ENCODE results near the gene SYNPO. TPM values are rescaled to one million over a fixed set of nuclear protein-coding genes. Genes with fewer than 3 reads are reported as not detected.

Gene SYNPO
- total and polyA plus RNA-seq, 5 donors from 2014 or later: 0.07 TPM; not detected in 4

DNA sequence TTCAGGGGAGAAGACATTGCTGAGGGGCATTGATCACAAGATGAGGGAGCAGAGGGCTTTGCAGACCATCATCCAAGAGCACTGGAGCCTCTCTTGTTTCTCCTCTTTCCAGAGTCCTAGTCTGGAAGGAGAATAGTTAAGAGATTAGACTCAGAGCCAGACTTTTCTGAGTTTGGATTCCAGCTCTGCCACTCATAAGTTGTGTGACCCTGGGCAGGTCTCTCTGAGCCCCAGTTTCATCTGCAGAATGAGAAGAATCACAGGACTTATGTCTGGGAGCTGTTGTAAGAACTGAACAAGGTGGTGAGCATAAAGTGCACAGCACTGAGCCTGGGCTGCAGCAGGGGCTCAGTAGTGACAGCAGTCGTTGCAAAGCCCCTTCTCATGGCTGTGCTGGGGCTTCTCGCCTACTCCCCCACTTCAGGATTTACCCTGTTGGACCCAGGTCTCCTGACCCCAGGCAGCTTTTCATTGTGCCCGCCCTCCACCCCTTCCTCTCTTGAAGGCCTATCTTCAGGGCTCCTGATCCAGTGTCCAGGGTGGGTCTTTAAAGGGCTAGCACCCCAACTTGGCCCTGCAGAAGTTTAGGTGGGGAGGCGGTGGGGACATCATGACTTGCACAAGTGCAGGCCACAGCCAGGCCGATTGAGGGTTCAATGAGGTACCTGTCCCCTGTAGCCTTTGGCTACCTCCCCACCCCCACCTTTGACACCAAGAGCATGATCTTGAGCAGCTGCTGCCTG lies 1.5 kb downstream of the SYNPO start:
- no peak for ATAC-seq (ENCODE audit: low read depth in 2 of 2)
- no peaks in the 10 kb centered on the region for H3K27me3 ChIP-seq (ENCODE audit: control insufficient read depth, insufficient read depth, low read length)
- H3K27ac ChIP-seq (ENCODE audit: insufficient read depth, low read length, poor library complexity, severe bottlenecking): no peak overlapping the region
- no peak overlapping the region for H3K4me3 Mint-ChIP-seq
- no peak overlapping the region for H3K4me3 ChIP-seq (ENCODE audit: low read depth, low read length)
- H3K9me3 Mint-ChIP-seq: no peaks in the 10 kb centered on the region
- H3K4me1 Mint-ChIP-seq: no peaks in the 10 kb centered on the region
- H3K4me1 ChIP-seq (ENCODE audit: control insufficient read depth, insufficient read depth, low read length, poor library complexity, severe bottlenecking): no peaks in the 10 kb centered on the region
- no peak for DNase-seq
- no peak overlapping the region for H3K27ac Mint-ChIP-seq
- H3K27me3 Mint-ChIP-seq: peaks cover 13% of the 10 kb centered on the region
- H3K36me3 Mint-ChIP-seq: no peaks in the 10 kb centered on the region
- no peaks in the 10 kb centered on the region for H3K9me3 ChIP-seq (ENCODE audit: control insufficient read depth in 2 of 2, low read length in 2 of 2)
- no peaks in the 10 kb centered on the region for H3K36me3 ChIP-seq (ENCODE audit: control insufficient read depth, insufficient read depth, low read length)

DNA sequence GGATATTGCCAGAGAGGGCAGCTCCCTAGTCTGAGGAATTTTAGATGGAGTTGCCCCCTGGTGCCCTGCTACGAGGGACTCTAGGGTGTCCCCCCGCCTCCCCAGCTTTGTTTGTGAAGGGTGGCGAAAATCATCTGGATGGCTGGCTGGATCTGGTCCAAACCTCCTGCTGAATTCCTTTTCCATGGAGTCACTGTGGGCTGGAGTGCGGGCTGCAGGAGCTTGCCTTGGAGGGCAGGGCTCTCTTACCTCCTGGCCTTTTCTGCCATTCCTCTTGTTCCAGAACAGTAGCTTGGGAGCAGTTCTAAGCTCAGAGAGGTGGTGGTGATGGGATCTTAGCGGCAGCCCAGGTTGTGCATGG lies 2.1 kb downstream of the SYNPO start:
- Mint-ChIP-seq H3K4me3 (no peak overlapping the region), H3K27me3 (peaks cover 13% of the 10 kb centered on the region), H3K36me3 (no peaks in the 10 kb centered on the region), H3K4me1 (no peaks in the 10 kb centered on the region), H3K27ac (no peak overlapping the region), H3K9me3 (peaks cover 0 to 1% (median 0%) of the 10 kb centered on the region in 7 donors)
- H3K27me3 ChIP-seq (ENCODE audit: control insufficient read depth, insufficient read depth, low read length): no peaks in the 10 kb centered on the region
- DNase-seq: no peak
- H3K36me3 ChIP-seq (ENCODE audit: control insufficient read depth, insufficient read depth, low read length): no peaks in the 10 kb centered on the region
- H3K4me3 ChIP-seq (ENCODE audit: low read depth, low read length): no peak overlapping the region
- ATAC-seq (ENCODE audit: low read depth in 2 of 2): no peak
- no peak overlapping the region for H3K27ac ChIP-seq (ENCODE audit: insufficient read depth, low read length, poor library complexity, severe bottlenecking)
- no peaks in the 10 kb centered on the region for H3K9me3 ChIP-seq (ENCODE audit: control insufficient read depth in 2 of 2, low read length in 2 of 2)
- no peaks in the 10 kb centered on the region for H3K4me1 ChIP-seq (ENCODE audit: control insufficient read depth, insufficient read depth, low read length, poor library complexity, severe bottlenecking)

DNA sequence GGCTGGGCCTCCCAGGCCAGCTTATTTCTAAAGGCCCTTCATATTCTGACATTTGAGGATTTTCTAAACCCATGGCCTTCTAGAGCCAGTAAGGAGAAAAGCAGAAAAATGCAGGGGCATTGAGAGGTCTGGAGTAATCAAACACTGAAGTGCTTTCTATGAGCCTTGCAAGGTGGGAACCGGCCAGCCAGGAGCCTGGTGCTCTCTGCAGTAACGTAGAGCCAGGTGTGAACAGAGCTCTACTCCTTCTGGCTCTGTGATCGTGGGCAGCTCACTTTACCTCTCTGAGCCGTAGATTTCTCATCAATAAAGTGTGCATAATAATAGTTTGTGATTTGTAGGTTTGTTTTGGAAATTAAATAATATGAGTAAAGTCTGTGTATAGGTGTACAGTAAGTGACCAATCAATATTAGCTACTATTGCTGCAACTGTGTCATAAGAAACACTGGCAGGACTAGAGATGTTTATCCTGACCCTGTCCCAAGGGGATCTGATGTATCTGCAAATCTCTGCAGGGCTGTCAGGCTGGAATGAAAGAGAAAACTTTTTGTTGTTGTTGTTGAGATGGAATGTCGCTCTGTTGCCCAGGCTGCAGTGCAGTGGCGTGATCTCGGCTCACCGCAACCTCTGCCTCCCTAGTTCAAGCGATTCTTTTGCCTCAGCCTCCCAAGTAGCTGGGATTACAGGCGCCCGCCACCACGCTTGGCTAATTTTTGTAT lies 2.7 kb downstream of the SYNPO start:
- Mint-ChIP-seq H3K27me3 (peaks cover 13% of the 10 kb centered on the region), H3K36me3 (no peaks in the 10 kb centered on the region), H3K4me3 (no peak overlapping the region), H3K4me1 (no peaks in the 10 kb centered on the region), H3K27ac (no peak overlapping the region), H3K9me3 (peaks cover 0 to 2% (median 0%) of the 10 kb centered on the region in 7 donors)
- Histone ChIP-seq H3K4me3 (ENCODE audit: low read depth, low read length) (no peak overlapping the region), H3K4me1 (ENCODE audit: control insufficient read depth, insufficient read depth, low read length, poor library complexity, severe bottlenecking) (no peaks in the 10 kb centered on the region), H3K27me3 (ENCODE audit: control insufficient read depth, insufficient read depth, low read length) (no peaks in the 10 kb centered on the region), H3K27ac (ENCODE audit: insufficient read depth, low read length, poor library complexity, severe bottlenecking) (no peak overlapping the region), H3K9me3 (ENCODE audit: control insufficient read depth in 2 of 2, low read length in 2 of 2) (no peaks in the 10 kb centered on the region), H3K36me3 (ENCODE audit: control insufficient read depth, insufficient read depth, low read length) (no peaks in the 10 kb centered on the region)
- ATAC-seq (ENCODE audit: low read depth in 2 of 2) (no peak), DNase-seq (no peak)

DNA sequence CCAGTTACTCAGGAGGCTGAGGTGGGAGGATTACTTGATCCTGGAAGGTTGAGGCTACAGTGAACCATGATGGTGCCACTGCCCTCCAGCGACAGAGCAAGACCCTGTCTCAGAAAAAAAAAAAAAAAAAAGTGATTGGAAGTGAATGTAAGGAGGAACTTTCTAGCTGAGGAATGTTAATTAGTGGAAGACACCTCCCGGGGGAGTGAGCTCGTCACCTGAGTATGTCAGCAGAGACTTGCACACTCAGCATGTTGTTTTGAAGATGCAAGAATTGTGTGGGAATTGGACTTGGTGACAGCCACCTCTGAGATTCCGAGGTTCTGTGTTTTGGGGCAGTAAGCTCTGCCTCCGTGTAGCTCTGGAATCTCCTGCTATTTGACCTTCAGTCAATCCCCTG lies 3.6 kb downstream of the SYNPO start:
- no peak overlapping the region for H3K27ac ChIP-seq (ENCODE audit: insufficient read depth, low read length, poor library complexity, severe bottlenecking)
- peaks cover 13% of the 10 kb centered on the region for H3K27me3 Mint-ChIP-seq
- peaks cover 0 to 2% (median 0%) of the 10 kb centered on the region in 7 donors for H3K9me3 Mint-ChIP-seq
- H3K27me3 ChIP-seq (ENCODE audit: control insufficient read depth, insufficient read depth, low read length): no peaks in the 10 kb centered on the region
- DNase-seq (no peak), ATAC-seq (ENCODE audit: low read depth in 2 of 2) (no peak)
- H3K27ac Mint-ChIP-seq: no peak overlapping the region
- H3K4me1 Mint-ChIP-seq: no peaks in the 10 kb centered on the region
- H3K4me3 Mint-ChIP-seq: no peak overlapping the region
- no peaks in the 10 kb centered on the region for H3K9me3 ChIP-seq (ENCODE audit: control insufficient read depth in 2 of 2, low read length in 2 of 2)
- no peaks in the 10 kb centered on the region for H3K36me3 Mint-ChIP-seq
- no peaks in the 10 kb centered on the region for H3K36me3 ChIP-seq (ENCODE audit: control insufficient read depth, insufficient read depth, low read length)
- H3K4me1 ChIP-seq (ENCODE audit: control insufficient read depth, insufficient read depth, low read length, poor library complexity, severe bottlenecking): no peaks in the 10 kb centered on the region
- H3K4me3 ChIP-seq (ENCODE audit: low read depth, low read length): no peak overlapping the region

DNA sequence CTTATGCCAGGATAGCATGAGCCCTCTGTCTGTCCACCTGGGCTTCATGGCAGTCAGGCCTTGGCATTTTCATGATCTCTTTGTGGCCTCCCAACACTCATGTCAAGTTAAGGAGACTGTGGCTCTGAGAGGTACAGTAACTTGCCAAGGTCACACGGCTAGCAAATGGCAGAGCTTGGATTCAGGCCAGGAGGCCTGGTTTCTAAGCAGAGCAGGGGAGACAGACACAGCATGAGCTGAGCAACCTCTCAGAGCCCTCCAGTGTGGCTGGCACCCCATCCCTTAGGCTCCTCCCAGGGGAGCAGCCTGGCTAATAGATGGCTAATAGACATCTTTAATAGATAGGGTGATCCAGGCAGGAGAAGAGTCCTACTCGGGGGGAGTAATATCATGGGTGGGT lies 4.1 kb downstream of the SYNPO start:
- H3K36me3 Mint-ChIP-seq: no peaks in the 10 kb centered on the region
- H3K27ac Mint-ChIP-seq: no peak overlapping the region
- H3K27me3 Mint-ChIP-seq: peaks cover 13% of the 10 kb centered on the region
- no peak overlapping the region for H3K4me3 Mint-ChIP-seq
- ATAC-seq (ENCODE audit: low read depth in 2 of 2) (no peak), DNase-seq (no peak)
- no peaks in the 10 kb centered on the region for H3K27me3 ChIP-seq (ENCODE audit: control insufficient read depth, insufficient read depth, low read length)
- H3K27ac ChIP-seq (ENCODE audit: insufficient read depth, low read length, poor library complexity, severe bottlenecking): no peak overlapping the region
- H3K4me3 ChIP-seq (ENCODE audit: low read depth, low read length): no peak overlapping the region
- peaks cover 0 to 2% (median 0%) of the 10 kb centered on the region in 7 donors for H3K9me3 Mint-ChIP-seq
- H3K9me3 ChIP-seq (ENCODE audit: control insufficient read depth in 2 of 2, low read length in 2 of 2): no peaks in the 10 kb centered on the region
- no peaks in the 10 kb centered on the region for H3K4me1 ChIP-seq (ENCODE audit: control insufficient read depth, insufficient read depth, low read length, poor library complexity, severe bottlenecking)
- H3K4me1 Mint-ChIP-seq: no peaks in the 10 kb centered on the region
- H3K36me3 ChIP-seq (ENCODE audit: control insufficient read depth, insufficient read depth, low read length): no peaks in the 10 kb centered on the region

DNA sequence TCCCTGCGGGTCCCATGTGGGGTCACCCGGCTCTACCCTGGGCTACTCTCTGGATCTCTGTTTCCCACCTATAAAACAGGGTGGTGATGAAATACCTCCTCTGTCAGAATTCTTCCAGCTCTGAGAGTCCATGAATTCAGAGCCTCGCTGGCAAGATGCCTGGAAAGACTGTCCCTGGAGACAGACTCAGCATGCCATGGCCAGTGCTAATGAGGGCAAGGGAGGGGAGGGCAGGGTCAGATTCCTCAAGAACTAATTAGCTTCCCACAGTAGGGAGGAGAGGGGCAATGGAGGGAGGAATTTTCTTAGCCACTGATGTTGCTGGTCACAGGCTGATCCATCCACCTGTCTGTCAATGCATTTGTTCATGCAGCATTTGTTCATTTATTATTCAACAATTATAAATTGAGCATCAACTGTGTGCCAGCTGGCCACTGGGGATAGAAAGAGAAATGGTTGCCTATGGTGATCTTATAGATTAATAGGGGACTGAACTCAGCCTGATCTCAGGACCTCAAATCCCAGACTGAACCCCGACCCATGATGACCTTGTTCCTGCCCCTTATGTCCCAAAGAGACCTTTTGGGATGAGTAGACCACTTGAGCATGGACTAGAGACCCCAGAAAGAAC lies 4.7 kb downstream of the SYNPO start:
- Mint-ChIP-seq H3K36me3 (no peaks in the 10 kb centered on the region), H3K4me1 (no peaks in the 10 kb centered on the region), H3K27me3 (peaks cover 18% of the 10 kb centered on the region), H3K4me3 (no peak overlapping the region), H3K27ac (no peak overlapping the region), H3K9me3 (peaks cover 0 to 2% (median 0%) of the 10 kb centered on the region in 7 donors)
- ATAC-seq (ENCODE audit: low read depth in 2 of 2) (no peak), DNase-seq (no peak)
- H3K9me3 ChIP-seq (ENCODE audit: control insufficient read depth in 2 of 2, low read length in 2 of 2): no peaks in the 10 kb centered on the region
- no peaks in the 10 kb centered on the region for H3K4me1 ChIP-seq (ENCODE audit: control insufficient read depth, insufficient read depth, low read length, poor library complexity, severe bottlenecking)
- no peaks in the 10 kb centered on the region for H3K36me3 ChIP-seq (ENCODE audit: control insufficient read depth, insufficient read depth, low read length)
- no peaks in the 10 kb centered on the region for H3K27me3 ChIP-seq (ENCODE audit: control insufficient read depth, insufficient read depth, low read length)
- H3K4me3 ChIP-seq (ENCODE audit: low read depth, low read length): no peak overlapping the region
- H3K27ac ChIP-seq (ENCODE audit: insufficient read depth, low read length, poor library complexity, severe bottlenecking): no peak overlapping the region

DNA sequence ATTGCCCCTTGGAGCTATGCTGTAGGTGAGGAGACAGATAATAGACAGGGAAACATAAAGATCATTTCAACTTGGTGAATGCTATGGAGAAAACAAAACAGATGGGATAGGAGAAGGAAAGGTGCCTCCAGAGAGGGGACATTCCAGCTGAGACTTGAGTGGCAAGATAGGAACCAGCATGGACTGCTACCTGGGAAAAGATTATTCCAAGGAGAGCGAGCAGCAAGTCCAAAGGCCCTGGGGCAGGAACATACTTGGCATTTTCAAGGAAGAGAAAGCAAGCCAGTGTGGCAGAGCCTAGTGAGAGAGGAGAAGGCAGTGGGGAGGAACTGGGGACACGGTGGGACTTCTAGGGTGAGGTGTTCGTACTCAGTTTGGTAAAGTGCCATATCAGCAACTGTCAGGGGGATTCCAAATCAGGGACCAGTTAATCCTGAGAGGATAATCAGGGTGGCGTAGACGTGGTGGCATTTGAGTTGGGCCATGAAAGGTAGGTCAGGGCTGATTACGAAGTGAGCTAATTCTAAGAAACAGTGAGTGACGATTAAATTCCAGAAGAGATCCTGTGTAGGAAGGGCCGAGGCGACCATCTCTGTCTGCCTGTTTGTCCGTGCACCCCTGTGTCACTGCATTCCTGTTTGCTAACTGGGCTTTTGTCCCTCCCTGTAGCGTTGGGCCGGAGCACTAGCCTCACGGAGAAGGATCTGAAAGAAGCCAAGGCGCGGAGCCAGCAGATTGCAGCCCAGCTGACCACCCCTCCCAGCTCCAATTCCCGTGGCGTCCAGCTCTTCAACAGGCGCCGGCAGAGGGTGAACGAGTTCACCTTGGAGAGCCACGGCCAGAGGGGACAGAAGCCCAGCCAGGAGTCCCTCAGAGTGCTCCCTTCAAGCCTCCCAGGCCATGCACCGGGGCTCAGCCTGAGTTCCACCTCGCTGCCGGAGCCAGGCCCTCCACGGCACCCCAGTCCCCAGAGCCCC lies 7.1 kb downstream of the SYNPO start:
- Histone ChIP-seq H3K27ac (ENCODE audit: insufficient read depth, low read length, poor library complexity, severe bottlenecking) (no peak overlapping the region), H3K4me1 (ENCODE audit: control insufficient read depth, insufficient read depth, low read length, poor library complexity, severe bottlenecking) (no peaks in the 10 kb centered on the region), H3K36me3 (ENCODE audit: control insufficient read depth, insufficient read depth, low read length) (no peaks in the 10 kb centered on the region), H3K27me3 (ENCODE audit: control insufficient read depth, insufficient read depth, low read length) (no peaks in the 10 kb centered on the region), H3K4me3 (ENCODE audit: low read depth, low read length) (no peak overlapping the region), H3K9me3 (ENCODE audit: control insufficient read depth in 2 of 2, low read length in 2 of 2) (no peaks in the 10 kb centered on the region)
- no peak overlapping the region for H3K4me3 Mint-ChIP-seq
- ATAC-seq (ENCODE audit: low read depth in 2 of 2) (no peak), DNase-seq (no peak)
- H3K27me3 Mint-ChIP-seq: peaks cover 14% of the 10 kb centered on the region
- H3K27ac Mint-ChIP-seq: no peak overlapping the region
- no peaks in the 10 kb centered on the region for H3K36me3 Mint-ChIP-seq
- H3K9me3 Mint-ChIP-seq: peaks cover 0 to 2% (median 0%) of the 10 kb centered on the region in 7 donors
- no peaks in the 10 kb centered on the region for H3K4me1 Mint-ChIP-seq

Measured in CD4-positive, CD25-positive, alpha-beta regulatory T cell (primary cell).